ENCODE data around the gene NUCB2. TPM values are rescaled to one million over a fixed set of nuclear protein-coding genes. Genes with fewer than 3 reads are reported as not detected.

NUCB2 gene
- total and polyA plus RNA-seq, 2 donors (not counting 3 experiments of a cell fraction or from before 2014, with no cell fraction given) = 41.9 to 114 TPM

GRCh38 chr11:17368551-17368950, 92.0 kb downstream of the NUCB2 start:
- H3K4me2 ChIP-seq (ENCODE audit: insufficient read depth, low read length) = no peak overlapping the region
- no peak overlapping the region for H3K9ac ChIP-seq (replicated peaks; ENCODE audit: extremely low read depth, insufficient read depth, low read length)
- H4K20me1 ChIP-seq (replicated peaks; ENCODE audit: control insufficient read depth, extremely low read depth, insufficient read depth, low read length) = no peaks in the 10 kb centered on the region
- FAIRE-seq = no peak
- H3K9me3 ChIP-seq (replicated peaks; ENCODE audit: control insufficient read depth, insufficient read depth, low read length) = peaks cover 13% of the 10 kb centered on the region
- peaks cover 0 to 2% of the 10 kb centered on the region in 2 experiments for H3K36me3 ChIP-seq (ENCODE audit: control insufficient read depth in 2 of 2, extremely low read depth in 1 of 2, insufficient read depth in 2 of 2, low read length in 2 of 2)
- no peaks in the 10 kb centered on the region for H3K9me1 ChIP-seq (replicated peaks; ENCODE audit: control insufficient read depth, extremely low read depth, insufficient read depth, low read length)
- no peaks in the 10 kb centered on the region for H3K27me3 ChIP-seq (ENCODE audit: control insufficient read depth in 2 of 2, insufficient read depth in 2 of 2, low read length in 2 of 2)
- BruUV-seq (replicated peaks) = no TSS peak
- H2AFZ ChIP-seq (ENCODE audit: low read depth, low read length) = no peak overlapping the region
- intact Hi-C loops (cut with micrococcal nuclease) = no loop called here
- no peaks in the 10 kb centered on the region for H3K4me1 ChIP-seq (ENCODE audit: control insufficient read depth, extremely low read depth, insufficient read depth, low read length)
- no peak overlapping the region for H3K27ac ChIP-seq (ENCODE audit: insufficient read depth, low read depth, low read length)
- no peak overlapping the region for H3K4me3 ChIP-seq (replicated peaks in 1 of 3; ENCODE audit: insufficient read depth in 1 of 3, low read depth in 1 of 3, low read length in 3 of 3)
- dilution Hi-C loops (cut with MboI; ENCODE audit: extremely low pct_ligation_motif_present, low sequenced_read_pairs) = no loop called here
- no peak for DNase-seq (ENCODE audit: low read depth, low spot score)
- no peaks in the 10 kb centered on the region for H3K79me2 ChIP-seq (ENCODE audit: control insufficient read depth, insufficient read depth, low read length)
- POLR2A ChIA-PET = no interaction called here
- TF ChIP-seq GATA2 (IDR thresholded peaks at IDR 0.05; ENCODE audit: insufficient read depth, insufficient read length, low read depth, low read length) = no peak
- TF ChIP-seq MAX (IDR thresholded peaks at IDR 0.05; ENCODE audit: insufficient read depth, insufficient read length) = no peak
- no peak for TF ChIP-seq FOS (IDR thresholded peaks at IDR 0.05; ENCODE audit: borderline replicate concordance, insufficient read depth, low read length)
- CTCF ChIA-PET = no interaction called here

- Histone ChIP-seq H3K9me1 (replicated peaks; ENCODE audit: control insufficient read depth, extremely low read depth, insufficient read depth, low read length) (no peaks in the 10 kb centered on the region), H3K9ac (replicated peaks; ENCODE audit: extremely low read depth, insufficient read depth, low read length) (no peak overlapping the region), H3K79me2 (ENCODE audit: control insufficient read depth, insufficient read depth, low read length) (no peaks in the 10 kb centered on the region), H4K20me1 (replicated peaks; ENCODE audit: control insufficient read depth, extremely low read depth, insufficient read depth, low read length) (no peaks in the 10 kb centered on the region), H3K4me3 (replicated peaks in 1 of 3; ENCODE audit: insufficient read depth in 1 of 3, low read depth in 1 of 3, low read length in 3 of 3) (no peak overlapping the region), H3K9me3 (replicated peaks; ENCODE audit: control insufficient read depth, insufficient read depth, low read length) (peaks cover 13% of the 10 kb centered on the region), H3K27me3 (ENCODE audit: control insufficient read depth in 2 of 2, insufficient read depth in 2 of 2, low read length in 2 of 2) (no peaks in the 10 kb centered on the region), H3K36me3 (ENCODE audit: control insufficient read depth in 2 of 2, extremely low read depth in 1 of 2, insufficient read depth in 2 of 2, low read length in 2 of 2) (peaks cover 0 to 2% of the 10 kb centered on the region in 2 experiments), H2AFZ (ENCODE audit: low read depth, low read length) (no peak overlapping the region), H3K4me1 (ENCODE audit: control insufficient read depth, extremely low read depth, insufficient read depth, low read length) (no peaks in the 10 kb centered on the region), H3K4me2 (ENCODE audit: insufficient read depth, low read length) (no peak overlapping the region), H3K27ac (ENCODE audit: insufficient read depth, low read depth, low read length) (no peak overlapping the region)
- dilution Hi-C loops (cut with MboI; ENCODE audit: extremely low pct_ligation_motif_present, low sequenced_read_pairs) (no loop called here), intact Hi-C loops (cut with micrococcal nuclease) (no loop called here)
- no peak for FAIRE-seq
- no TSS peak for BruUV-seq (replicated peaks)
- TF ChIP-seq GATA2 (IDR thresholded peaks at IDR 0.05; ENCODE audit: insufficient read depth, insufficient read length, low read depth, low read length) (no peak), JUN (IDR thresholded peaks at IDR 0.05; ENCODE audit: borderline replicate concordance, insufficient read depth, insufficient read length, low read depth) (no peak), EZH2 (IDR thresholded peaks at IDR 0.05; ENCODE audit: borderline replicate concordance, low read depth, low read length, severe bottlenecking) (no peak), MYC (IDR thresholded peaks at IDR 0.05; ENCODE audit: low read depth, low read length) (no peak), POLR2A (IDR thresholded peaks at IDR 0.05; ENCODE audit: low read depth, low read length) (no peak), POLR2AphosphoS5 (IDR thresholded peaks at IDR 0.05; ENCODE audit: insufficient read depth, low read depth, low read length) (no peak), FOS (IDR thresholded peaks at IDR 0.05; ENCODE audit: borderline replicate concordance, insufficient read depth, low read length) (no peak), MAX (IDR thresholded peaks at IDR 0.05; ENCODE audit: insufficient read depth, insufficient read length) (no peak)
- TF ChIP-seq, protein P1, sequence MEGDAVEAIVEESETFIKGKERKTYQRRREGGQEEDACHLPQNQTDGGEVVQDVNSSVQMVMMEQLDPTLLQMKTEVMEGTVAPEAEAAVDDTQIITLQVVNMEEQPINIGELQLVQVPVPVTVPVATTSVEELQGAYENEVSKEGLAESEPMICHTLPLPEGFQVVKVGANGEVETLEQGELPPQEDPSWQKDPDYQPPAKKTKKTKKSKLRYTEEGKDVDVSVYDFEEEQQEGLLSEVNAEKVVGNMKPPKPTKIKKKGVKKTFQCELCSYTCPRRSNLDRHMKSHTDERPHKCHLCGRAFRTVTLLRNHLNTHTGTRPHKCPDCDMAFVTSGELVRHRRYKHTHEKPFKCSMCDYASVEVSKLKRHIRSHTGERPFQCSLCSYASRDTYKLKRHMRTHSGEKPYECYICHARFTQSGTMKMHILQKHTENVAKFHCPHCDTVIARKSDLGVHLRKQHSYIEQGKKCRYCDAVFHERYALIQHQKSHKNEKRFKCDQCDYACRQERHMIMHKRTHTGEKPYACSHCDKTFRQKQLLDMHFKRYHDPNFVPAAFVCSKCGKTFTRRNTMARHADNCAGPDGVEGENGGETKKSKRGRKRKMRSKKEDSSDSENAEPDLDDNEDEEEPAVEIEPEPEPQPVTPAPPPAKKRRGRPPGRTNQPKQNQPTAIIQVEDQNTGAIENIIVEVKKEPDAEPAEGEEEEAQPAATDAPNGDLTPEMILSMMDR (IDR thresholded peaks at IDR 0.05; ENCODE audit: extremely low read depth in 1 of 2, insufficient read depth in 1 of 2, low read depth in 1 of 2, low read length in 2 of 2) = no peak
- CTCF ChIA-PET = no interaction called here
- POLR2A ChIA-PET = no interaction called here
- DNase-seq (ENCODE audit: low read depth, low spot score) = no peak
These were observed 92.6 kb downstream of the NUCB2 start for GRCh38 chr11:17369094-17369493.
